Measurements from ENCODE around the gene BFSP2.
"Not testable (repeated sequence)": the region's sequence is repeated elsewhere in the genome, so short reads cannot be mapped to it uniquely, and the experiment has no call there.

Gene BFSP2

DNA sequence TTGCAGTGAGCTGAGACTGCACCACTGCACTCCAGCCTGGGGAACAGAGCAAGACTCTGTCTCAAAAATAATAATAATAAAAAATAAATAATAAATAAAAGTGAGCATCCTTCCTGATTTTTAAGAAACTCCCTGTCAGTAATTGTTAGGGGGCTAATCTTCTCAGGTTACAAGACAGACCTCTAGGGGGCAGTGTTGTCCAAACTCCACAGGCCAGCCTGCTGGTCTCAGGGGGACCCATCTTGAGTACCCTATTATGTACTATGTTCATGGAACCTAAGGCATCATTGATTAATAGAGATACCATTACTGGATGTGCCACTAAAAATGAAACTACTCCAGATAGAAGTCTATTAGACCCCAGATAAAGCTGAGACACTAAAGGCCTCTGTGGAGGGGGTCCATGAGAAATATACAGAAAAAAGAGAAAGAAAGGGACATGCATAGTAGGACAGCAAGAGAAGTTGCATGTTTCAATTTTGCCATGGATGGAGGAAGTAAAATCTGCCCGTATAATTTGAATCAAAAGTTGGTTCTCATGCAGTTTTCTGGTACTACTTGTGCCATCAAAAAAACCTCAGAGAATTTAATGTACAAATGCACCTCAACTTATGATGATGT, 88.2 kb downstream of the BFSP2 start:
- DNase-seq: no peak

- DNase-seq: peak; percentile 66
Measured at GRCh38 chr3:133488785-133489367, 89.0 kb downstream of the BFSP2 start.

DNA sequence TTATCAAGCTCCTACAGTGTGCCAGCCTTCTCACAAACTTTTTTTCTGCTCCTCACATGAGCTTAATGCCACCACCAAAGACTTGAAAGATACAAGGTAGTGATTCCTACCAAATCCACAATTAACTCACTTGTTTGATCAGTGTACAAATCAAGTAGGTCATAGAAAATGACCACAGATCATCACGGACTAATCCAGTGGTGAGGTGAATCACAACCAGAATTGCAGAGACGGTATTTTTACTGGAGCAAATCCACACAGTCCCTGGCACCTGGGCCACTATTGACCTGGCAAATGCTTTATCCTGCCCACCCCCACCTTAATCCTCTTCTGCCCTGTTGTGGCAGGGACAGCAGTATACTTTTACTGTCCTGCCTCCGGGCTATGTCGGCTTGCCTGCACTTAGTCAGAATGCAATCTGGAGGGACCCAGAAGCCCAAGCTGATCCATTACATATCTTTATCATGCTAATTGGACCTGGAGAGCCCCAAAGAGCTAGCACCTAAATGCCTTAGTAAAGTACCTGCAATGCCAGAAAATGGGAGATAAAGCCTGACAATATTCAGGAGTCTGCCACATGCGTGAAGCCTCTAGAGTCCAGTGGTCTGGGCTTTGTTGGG, 89.7 kb downstream of the BFSP2 start:
- DNase-seq: no peak

GRCh38 chr3:133490468-133491351, 90.9 kb downstream of the BFSP2 start:
- DNase-seq: no peak

- DNase-seq: no peak
Measured at GRCh38 chr3:133491481-133492059, 91.7 kb downstream of the BFSP2 start.

- DNase-seq: no peak
Measured at GRCh38 chr3:133492159-133492741, 92.4 kb downstream of the BFSP2 start.

DNA sequence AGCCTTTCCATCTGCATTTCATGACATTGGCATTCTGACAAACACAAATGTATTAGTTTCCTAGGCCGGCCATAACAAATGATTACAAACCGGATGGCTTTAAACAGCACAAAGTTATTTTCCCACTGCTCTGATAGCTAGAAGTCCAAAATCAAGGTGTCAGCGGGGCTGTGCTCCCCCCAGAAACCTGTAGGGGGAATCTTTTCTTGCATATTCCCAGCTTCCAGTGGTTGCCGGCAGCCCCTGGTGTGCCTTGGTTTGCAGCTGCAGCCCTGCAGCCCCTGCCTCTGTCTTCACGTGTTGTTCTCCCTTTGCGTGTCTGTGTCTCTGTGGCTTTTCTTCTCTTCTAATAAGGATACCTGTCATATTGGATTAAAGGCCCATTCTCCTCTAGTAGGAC, 94.6 kb downstream of the BFSP2 start:
- peak; percentile 17 for DNase-seq

- not testable (repeated sequence) for DNase-seq
Measured at GRCh38 chr3:133502542-133502941, 102.7 kb downstream of the BFSP2 start.

GRCh38 chr3:133503409-133503808, 103.6 kb downstream of the BFSP2 start:
- DNase-seq: no peak

GRCh38 chr3:133504736-133505135, 104.9 kb downstream of the BFSP2 start:
- DNase-seq: no peak

DNA sequence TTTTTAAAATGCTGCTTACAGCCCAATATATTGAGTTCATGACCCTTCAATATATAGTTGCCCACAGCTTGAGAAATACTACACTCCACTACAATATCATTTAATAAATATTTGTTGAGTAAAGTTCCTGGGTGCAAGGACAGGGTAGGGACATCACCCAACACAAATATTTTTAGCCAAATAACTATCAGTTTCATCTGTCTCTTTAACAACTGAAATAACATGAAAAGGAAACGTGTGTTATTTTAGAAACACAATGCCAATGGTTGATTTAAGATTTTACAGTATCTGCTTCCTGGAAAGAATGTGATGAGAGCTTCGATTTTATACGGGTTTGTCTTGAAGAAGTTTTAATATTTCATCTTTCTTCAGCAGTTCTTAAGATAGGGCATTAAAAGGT, 106.0 kb downstream of the BFSP2 start:
- no peak for DNase-seq

GRCh38 chr3:133506215-133506901, 106.5 kb downstream of the BFSP2 start:
- no peak for DNase-seq

DNA sequence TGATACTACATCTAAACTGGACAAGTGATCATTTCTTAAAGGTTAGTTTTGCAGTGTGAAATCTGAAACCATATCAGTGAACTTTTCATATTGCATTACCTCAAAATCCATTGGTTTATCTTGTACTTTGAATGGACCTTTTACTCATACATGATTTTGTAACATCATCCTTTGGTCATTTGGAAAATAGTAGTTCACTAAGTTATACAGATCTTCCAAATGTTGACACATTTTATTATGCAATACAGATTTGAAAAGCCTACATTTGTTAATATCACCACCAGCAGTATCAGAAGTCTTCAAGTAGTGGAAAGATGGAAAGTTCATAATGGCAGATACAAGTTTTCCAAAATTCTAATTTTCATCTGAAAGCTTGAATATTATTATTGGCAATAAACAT, 109.6 kb downstream of the BFSP2 start:
- DNase-seq: peak; percentile 50

DNA sequence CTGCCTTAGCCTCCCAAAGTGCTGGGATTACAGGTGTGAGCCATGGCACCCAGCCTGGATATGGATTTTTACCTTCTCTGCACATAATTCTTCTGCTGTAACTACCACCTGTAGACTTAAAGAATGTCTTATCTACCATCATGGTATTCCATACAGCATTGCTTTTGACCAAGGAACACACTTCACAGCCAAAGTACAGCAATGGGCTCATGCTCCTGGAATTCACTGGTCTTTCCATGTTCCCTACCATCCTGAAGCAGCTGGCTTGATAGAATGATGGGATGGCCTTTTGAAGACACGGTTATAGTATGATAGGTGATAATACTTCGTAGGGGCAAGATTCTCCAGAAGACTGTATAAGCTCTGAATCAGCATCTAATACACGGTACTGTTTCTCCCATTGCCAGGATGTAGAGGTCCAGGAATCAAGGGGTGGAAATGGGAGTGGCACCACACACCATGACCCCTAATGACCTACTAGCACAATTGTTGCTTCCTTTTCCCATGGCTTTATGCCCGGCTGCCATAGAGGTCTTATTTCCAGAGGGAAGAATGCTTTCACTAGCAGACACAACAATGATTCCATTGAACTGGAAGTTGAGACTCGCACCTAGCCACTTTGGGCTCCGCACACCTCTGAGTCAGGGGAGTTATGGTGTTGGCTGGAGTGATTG, 112.7 kb downstream of the BFSP2 start:
- no peak for DNase-seq

DNA sequence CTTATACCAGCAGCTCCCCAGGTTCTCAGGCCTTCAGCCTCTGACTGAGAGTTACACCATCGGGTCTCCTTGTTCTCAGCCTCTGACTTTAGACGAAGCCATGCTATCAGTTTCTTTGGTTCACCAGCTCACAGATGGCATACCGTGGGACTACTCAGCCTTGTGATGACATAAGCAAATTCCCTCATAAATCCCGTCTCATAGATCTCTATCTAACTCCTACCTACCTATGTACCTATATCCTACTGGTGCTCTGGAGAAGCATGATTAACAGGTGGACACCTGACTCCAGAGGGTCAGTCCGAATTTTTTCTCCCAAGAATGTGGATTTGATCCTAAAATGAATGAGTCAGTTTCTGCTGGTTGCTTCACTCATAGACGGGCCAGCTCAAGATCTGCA, 114.6 kb downstream of the BFSP2 start:
- no peak for DNase-seq

DNA sequence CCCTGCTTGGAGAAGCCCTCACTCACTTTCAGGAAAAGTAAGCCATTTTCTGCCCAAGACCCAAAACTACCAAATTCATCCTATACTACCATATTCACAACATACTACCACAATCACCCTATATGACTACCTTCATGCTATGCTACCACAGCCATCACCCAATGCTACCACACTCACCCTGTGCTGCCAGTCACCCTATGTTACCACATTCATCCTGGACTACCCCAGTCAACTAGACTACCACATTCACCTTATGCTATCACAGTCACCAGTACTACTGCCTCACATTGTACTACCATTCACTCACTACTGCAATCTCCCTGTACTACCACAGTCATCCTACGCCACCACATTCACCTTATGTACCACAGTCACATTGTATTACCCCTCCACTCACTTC, 115.3 kb downstream of the BFSP2 start:
- DNase-seq: no peak

GRCh38 chr3:133520286-133520685, 120.4 kb downstream of the BFSP2 start:
- no peak for DNase-seq

DNA sequence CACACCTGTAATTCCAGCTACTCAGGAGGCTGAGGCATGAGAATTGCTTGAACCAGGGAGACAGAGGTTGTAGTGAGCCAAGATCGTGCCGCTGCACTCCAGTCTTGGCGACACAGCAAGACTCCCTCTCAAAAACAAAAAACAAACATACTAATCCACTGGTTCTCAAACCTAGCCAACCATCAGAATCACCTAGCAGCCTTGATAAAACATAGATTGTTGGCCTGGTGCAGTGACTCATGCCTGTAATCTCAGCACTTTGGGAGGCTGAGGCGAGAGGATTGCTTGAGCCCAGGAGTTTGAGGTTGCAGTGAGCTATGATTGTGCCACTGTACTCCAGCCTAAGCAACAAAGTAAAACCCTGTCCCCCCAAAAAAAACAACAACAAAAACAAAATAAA, 121.1 kb downstream of the BFSP2 start:
- not testable (repeated sequence) for DNase-seq

DNA sequence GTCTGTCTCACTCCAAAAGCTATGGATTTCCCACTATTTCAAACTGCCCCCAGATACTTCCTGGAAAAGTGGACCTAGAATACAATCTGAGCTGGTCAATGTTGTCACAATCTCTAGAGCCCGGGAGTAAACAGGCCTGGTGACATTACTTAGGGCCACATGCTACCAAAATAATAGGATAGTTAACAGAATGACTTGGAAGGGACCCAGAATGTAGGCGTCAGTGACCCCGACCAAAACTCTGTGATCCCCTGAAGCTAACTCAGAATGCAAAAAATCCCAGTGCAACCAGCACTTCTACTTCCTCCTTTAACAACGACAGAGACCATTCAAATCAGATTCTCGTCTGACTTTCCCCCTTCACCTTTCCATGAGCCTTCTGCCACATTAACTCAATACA, 122.1 kb downstream of the BFSP2 start:
- no peak for DNase-seq

DNA sequence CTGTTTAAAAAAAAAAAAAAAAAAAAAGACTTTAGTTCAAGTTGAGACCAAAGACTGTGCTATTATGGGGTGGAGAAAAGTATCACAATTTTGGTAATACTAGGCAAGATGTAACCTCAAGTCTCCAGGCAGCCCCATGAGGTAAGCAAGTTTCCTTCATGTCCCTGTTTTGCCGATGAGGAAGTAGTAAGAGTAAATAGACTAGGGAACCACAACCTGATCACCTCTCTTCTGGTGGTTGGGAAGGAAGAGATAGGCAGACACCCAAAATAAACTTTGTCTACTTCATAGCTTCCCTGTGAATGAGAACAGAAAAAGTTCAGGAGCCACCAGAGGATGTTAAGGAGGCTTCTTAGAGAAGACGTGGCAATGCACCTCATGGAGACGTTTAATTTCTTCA, 123.9 kb downstream of the BFSP2 start:
- not testable (repeated sequence) for DNase-seq
